Neural progenitor cell (in vitro differentiated cells): ENCODE measurements around the gene C16orf87.

Experiments
- EZH2 ChIP-seq: fragments of 200-600 bp; sonication (generic); IDR thresholded peaks from 2 replicates; pipeline ENCODE4 v1.6.1; 2017; ENCODE audit warnings: antibody characterized with exemption, mild to moderate bottlenecking, moderate library complexity
- TF ChIP-seq, protein P1 (sequence below): fragments of 200-600 bp; sonication (generic); IDR thresholded peaks from 2 replicates; pipeline ENCODE4 v1.5.1; 2017; ENCODE audit warnings: antibody characterized with exemption, mild to moderate bottlenecking

DNA sequence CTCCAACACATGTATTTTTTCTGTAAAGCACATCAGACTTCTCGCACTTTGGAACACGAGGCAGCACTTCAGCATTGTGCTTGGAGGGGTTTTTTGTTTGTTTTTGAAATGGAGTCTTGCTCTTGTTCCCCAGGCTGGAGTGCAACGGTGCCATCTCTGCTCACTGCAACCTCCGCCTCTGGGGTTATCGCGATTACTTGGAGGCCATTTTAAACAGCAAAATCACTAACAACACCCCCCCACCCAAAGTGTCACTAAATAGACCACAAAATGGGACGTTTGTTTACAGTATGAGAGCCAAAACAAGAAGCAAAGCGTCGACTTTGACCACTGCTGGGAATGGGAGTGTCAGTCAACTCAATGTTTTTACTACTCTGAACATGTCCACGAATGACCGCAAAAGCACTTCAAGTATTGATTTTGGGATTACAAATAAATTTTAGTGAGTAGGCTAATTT, 9.0 kb upstream of the C16orf87 start:
- TF ChIP-seq, protein P1, sequence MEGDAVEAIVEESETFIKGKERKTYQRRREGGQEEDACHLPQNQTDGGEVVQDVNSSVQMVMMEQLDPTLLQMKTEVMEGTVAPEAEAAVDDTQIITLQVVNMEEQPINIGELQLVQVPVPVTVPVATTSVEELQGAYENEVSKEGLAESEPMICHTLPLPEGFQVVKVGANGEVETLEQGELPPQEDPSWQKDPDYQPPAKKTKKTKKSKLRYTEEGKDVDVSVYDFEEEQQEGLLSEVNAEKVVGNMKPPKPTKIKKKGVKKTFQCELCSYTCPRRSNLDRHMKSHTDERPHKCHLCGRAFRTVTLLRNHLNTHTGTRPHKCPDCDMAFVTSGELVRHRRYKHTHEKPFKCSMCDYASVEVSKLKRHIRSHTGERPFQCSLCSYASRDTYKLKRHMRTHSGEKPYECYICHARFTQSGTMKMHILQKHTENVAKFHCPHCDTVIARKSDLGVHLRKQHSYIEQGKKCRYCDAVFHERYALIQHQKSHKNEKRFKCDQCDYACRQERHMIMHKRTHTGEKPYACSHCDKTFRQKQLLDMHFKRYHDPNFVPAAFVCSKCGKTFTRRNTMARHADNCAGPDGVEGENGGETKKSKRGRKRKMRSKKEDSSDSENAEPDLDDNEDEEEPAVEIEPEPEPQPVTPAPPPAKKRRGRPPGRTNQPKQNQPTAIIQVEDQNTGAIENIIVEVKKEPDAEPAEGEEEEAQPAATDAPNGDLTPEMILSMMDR: no peak
- TF ChIP-seq EZH2: no peak
